ENCODE measurements around the gene SLC24A5. TPM values are rescaled to one million over a fixed set of nuclear protein-coding genes. Genes with fewer than 3 reads are reported as not detected.
A peak's percentile ranks its signal among the peaks of the same experiment; 100 is the strongest.

Gene SLC24A5
- polyA plus RNA-seq, 1 experiment, result 0.05 TPM

DNA sequence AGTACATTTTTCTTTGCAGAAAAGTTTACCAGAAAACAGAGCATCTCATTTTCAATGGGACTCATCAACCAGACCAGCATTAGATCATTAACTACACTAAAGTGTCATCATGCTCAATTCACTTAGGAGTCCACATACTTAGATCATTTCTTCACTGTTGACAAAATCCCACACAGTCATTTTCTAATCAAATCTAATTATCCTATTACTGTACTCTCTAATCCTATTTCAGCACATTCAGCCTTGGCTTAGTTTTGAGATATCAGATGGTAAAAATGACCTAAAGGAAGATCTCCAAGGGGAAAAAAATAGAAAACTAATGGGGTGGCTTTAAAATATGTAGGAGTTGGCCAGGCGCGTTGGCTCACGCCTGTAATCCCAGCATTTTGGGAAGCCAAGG lies 65.5 kb downstream of the SLC24A5 start:
- POLR2A ChIA-PET, result no interaction called here
- Histone ChIP-seq H3K4me3 (ENCODE audit: low read depth, low read length) (no peak overlapping the region), H3K9me3 (ENCODE audit: control insufficient read depth, insufficient read depth, low read length) (no peaks in the 10 kb centered on the region), H3K27me3 (ENCODE audit: control insufficient read depth, insufficient read depth, low read length) (no peaks in the 10 kb centered on the region), H3K27ac (ENCODE audit: low read depth, low read length) (no peak overlapping the region)
- DNase-seq (ENCODE audit: low read depth, low spot score), result no peak
- CTCF ChIA-PET, result no interaction called here
- TF ChIP-seq CTCF (IDR thresholded peaks at IDR 0.05; ENCODE audit: low read depth, low read length), result no peak

- H3K27ac ChIP-seq (ENCODE audit: low read depth, low read length), result no peak overlapping the region
- no peaks in the 10 kb centered on the region for H3K27me3 ChIP-seq (ENCODE audit: control insufficient read depth, insufficient read depth, low read length)
- peak; percentile 24 for DNase-seq (ENCODE audit: low read depth, low spot score)
- CTCF ChIA-PET, result no interaction called here
- H3K4me3 ChIP-seq (ENCODE audit: low read depth, low read length), result no peak overlapping the region; the same call in 1 of the 2 replicates
- TF ChIP-seq CTCF (IDR thresholded peaks at IDR 0.05; ENCODE audit: low read depth, low read length), result no peak
- H3K9me3 ChIP-seq (ENCODE audit: control insufficient read depth, insufficient read depth, low read length), result no peaks in the 10 kb centered on the region
- POLR2A ChIA-PET, result no interaction called here
These were observed 70.3 kb downstream of the SLC24A5 start for GRCh38 chr15:48190932-48191573.

- TF ChIP-seq CTCF (IDR thresholded peaks at IDR 0.05; ENCODE audit: low read depth, low read length), result no peak
- H3K4me3 ChIP-seq (ENCODE audit: low read depth, low read length), result no peak within 1 kb of the TSS; the same call in 1 of the 2 replicates
- no peak within 1 kb of the TSS for H3K27ac ChIP-seq (ENCODE audit: low read depth, low read length)
- POLR2A ChIA-PET, result no interaction called here
- H3K27me3 ChIP-seq (ENCODE audit: control insufficient read depth, insufficient read depth, low read length), result no peaks in the 10 kb centered on the region
- CTCF ChIA-PET, result no interaction called here
- H3K9me3 ChIP-seq (ENCODE audit: control insufficient read depth, insufficient read depth, low read length), result no peaks in the 10 kb centered on the region
- no peak for DNase-seq (ENCODE audit: low read depth, low spot score)
These were observed 70.9 kb downstream of the SLC24A5 start, which contains the start of gene CTXN2 for GRCh38 chr15:48191574-48192225. Gene CTXN2, plus strand, starts transcription at chr15:48191665. Its CDS starts 9,636 bp downstream, at chr15:48201301.

Other genes starting within 250 kb of the SLC24A5 start
- gene MYEF2, start 57.3 kb downstream of the SLC24A5 start, polyA plus RNA-seq (2011; rRNA removed), result 7.1 and 9.4 TPM in 2 replicates
- gene CTXN2, start 70.7 kb downstream of the SLC24A5 start, polyA plus RNA-seq (2011; rRNA removed), result not detected in 2 replicates
- not detected in 2 replicates for gene SLC12A1, start 85.3 kb downstream of the SLC24A5 start, polyA plus RNA-seq (2011; rRNA removed)
- gene DUT, start 210.4 kb downstream of the SLC24A5 start, polyA plus RNA-seq (2011; rRNA removed), result 35.9 and 52.8 TPM in 2 replicates

Measured in AG04450 (cell line).